Peyer's patch (tissue), 4 donors: ENCODE measurements around the gene MRPS15. TPM values are rescaled to one million over a fixed set of nuclear protein-coding genes. Genes with fewer than 3 reads are reported as not detected.
"Not testable (repeated sequence)": the region's sequence is repeated elsewhere in the genome, so short reads cannot be mapped to it uniquely, and the experiment has no call there.

Source experiments
- DNase-seq, 3 donors: peaks; one replicate each; pipeline ENCODE4 v3.0.0-alpha.2; 2017 to 2019
- H3K27ac ChIP-seq, 4 donors: fragments of 200-600 bp; sonication (generic); one replicate each; pipeline ENCODE4 v1.5.1; 2016 to 2019
- H3K27me3 ChIP-seq, 2 donors: fragments of 200-600 bp; sonication (generic); one replicate each; pipeline ENCODE4 v1.5.1; 2019
- H3K36me3 ChIP-seq, 3 donors: fragments of 200-600 bp; sonication (generic); one replicate each; pipeline ENCODE4 v1.5.1; 2016 to 2019
- H3K4me1 ChIP-seq, 4 donors: fragments of 200-600 bp; sonication (generic); one replicate each; pipeline ENCODE4 v1.5.1; 2016 to 2019
- H3K4me3 ChIP-seq, 4 donors: fragments of 200-600 bp; sonication (generic); 1 replicate in 3 of 4; 2 replicates in 1 of 4; pipeline ENCODE4 v1.5.1; 2016 to 2019; ENCODE audit warnings: mild to moderate bottlenecking in 1 of 4
- H3K9me3 ChIP-seq, 4 donors: fragments of 200-600 bp; sonication (generic); one replicate each; pipeline ENCODE4 v1.5.1; 2016 to 2019; ENCODE audit warnings: mild to moderate bottlenecking in 1 of 4
- POLR2A ChIP-seq, 2 donors: fragments of 450-650 bp; IDR thresholded peaks; one replicate each; pipeline ENCODE4 v1.5.1; 2017; ENCODE audit warnings: antibody characterized with exemption in 2 of 2, mild to moderate bottlenecking in 2 of 2, moderate library complexity in 2 of 2
- total RNA-seq, 4 donors: library from RNA; depleted of rRNA; stranded (reverse); fragments of >200 nt; gene quantifications; one replicate each; pipeline ENCODE4 v1.1.0, GENCODE V29; 2016
- TF ChIP-seq, protein P1 (sequence below), 6 experiments: fragments of 450-650 bp in 4 of 6; fragments of 200-600 bp in 2 of 6; sonication (generic) in 1 of 6; IDR thresholded peaks; one replicate each; pipeline ENCODE4 v1.5.1; 2017 to 2019; ENCODE audit warnings: antibody characterized with exemption in 6 of 6, mild to moderate bottlenecking in 3 of 6, moderate library complexity in 1 of 6

Gene MRPS15
- total RNA-seq: 10 to 100 TPM; 44.2 to 74.3 (median 46.7) TPM

DNA sequence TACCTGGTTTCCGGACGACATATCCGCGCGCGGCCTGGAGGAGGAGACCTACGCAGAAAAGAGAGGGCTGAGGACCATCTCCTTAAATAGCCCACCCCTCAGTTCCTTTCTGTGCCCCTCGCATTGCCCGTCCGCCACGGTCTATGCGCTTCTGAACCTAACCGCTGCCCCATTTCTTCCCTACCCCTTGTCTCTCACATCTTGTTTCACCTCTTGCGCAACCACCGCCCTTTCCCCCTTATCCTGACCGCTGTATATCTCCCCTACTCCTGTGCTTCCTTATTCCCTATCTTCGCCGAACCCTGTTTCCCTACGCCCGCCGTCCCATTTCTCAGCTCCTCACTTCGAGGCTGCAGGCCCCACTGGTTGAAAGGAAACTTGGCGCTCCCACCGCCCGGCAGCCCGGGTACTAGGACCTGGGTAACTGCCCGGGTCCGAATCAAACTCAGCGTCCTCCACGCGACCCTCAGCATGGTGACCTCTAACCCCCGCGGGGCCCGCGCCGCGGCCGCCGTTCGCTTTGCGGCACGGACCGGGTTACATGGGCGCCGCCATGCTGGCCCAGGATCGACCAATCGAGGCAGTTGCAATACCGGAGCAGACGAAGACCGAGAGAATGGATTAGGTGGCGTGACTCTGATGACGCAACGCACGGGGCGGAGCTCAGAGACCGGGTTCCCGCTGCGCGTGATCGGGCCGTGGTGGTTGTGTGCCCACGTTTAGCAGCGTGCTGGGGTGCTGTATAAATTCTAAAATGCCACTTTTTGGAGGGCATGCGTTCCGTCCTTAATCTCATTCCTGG is at the start of gene MRPS15:
Gene MRPS15, minus strand, starts transcription at position 582 of the 802 bp plus-strand sequence. Its CDS starts 109 bp downstream, at position 473.
- no peaks in the 10 kb centered on the region for H3K9me3 ChIP-seq
- no peaks in the 10 kb centered on the region for H3K27me3 ChIP-seq
- H3K4me3 ChIP-seq: peak within 1 kb of the TSS; percentile 69 to 84 (median 78)
- peak within 1 kb of the TSS; percentile 80 to 88 (median 86) for H3K27ac ChIP-seq
- DNase-seq: peak; percentile 95 to 98 (median 98)
- peak; percentile 39 to 66 for TF ChIP-seq POLR2A (IDR thresholded peaks at IDR 0.05)
- TF ChIP-seq, protein P1, sequence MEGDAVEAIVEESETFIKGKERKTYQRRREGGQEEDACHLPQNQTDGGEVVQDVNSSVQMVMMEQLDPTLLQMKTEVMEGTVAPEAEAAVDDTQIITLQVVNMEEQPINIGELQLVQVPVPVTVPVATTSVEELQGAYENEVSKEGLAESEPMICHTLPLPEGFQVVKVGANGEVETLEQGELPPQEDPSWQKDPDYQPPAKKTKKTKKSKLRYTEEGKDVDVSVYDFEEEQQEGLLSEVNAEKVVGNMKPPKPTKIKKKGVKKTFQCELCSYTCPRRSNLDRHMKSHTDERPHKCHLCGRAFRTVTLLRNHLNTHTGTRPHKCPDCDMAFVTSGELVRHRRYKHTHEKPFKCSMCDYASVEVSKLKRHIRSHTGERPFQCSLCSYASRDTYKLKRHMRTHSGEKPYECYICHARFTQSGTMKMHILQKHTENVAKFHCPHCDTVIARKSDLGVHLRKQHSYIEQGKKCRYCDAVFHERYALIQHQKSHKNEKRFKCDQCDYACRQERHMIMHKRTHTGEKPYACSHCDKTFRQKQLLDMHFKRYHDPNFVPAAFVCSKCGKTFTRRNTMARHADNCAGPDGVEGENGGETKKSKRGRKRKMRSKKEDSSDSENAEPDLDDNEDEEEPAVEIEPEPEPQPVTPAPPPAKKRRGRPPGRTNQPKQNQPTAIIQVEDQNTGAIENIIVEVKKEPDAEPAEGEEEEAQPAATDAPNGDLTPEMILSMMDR (IDR thresholded peaks at IDR 0.05): no peak
- peaks cover 0 to 21% (median 0%) of the 10 kb centered on the region in 3 donors for H3K36me3 ChIP-seq
- peaks cover 0 to 10% (median 3%) of the 10 kb centered on the region in 4 donors for H3K4me1 ChIP-seq

DNA sequence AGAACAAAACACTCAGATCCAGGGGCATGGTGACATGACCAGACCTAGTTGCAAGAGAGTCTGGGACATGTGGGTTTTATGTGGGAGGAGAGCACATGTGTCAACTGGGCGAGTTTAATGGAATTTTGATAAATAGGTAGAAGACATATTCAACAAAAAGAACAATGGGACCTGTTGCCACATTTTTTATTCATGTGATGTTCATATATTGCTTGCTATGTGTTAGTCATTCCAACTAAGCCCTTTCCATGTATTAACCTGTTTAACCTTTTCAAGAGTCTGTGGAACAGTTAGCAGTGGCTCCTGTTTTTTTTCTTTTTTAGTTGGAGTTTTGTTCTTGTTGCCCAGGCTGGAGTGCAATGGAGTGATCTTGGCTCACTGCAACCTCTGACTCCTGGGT is 48.7 kb upstream of the MRPS15 start:
- TF ChIP-seq, protein P1 (IDR thresholded peaks at IDR 0.05): no peak
- no peak for TF ChIP-seq POLR2A (IDR thresholded peaks at IDR 0.05)
- no peaks in the 10 kb centered on the region for H3K27me3 ChIP-seq
- H3K9me3 ChIP-seq: no peaks in the 10 kb centered on the region
- no peaks in the 10 kb centered on the region for H3K36me3 ChIP-seq
- DNase-seq: no peak
- no peak overlapping the region for H3K4me3 ChIP-seq
- no peaks in the 10 kb centered on the region for H3K4me1 ChIP-seq
- H3K27ac ChIP-seq: no peak overlapping the region

DNA sequence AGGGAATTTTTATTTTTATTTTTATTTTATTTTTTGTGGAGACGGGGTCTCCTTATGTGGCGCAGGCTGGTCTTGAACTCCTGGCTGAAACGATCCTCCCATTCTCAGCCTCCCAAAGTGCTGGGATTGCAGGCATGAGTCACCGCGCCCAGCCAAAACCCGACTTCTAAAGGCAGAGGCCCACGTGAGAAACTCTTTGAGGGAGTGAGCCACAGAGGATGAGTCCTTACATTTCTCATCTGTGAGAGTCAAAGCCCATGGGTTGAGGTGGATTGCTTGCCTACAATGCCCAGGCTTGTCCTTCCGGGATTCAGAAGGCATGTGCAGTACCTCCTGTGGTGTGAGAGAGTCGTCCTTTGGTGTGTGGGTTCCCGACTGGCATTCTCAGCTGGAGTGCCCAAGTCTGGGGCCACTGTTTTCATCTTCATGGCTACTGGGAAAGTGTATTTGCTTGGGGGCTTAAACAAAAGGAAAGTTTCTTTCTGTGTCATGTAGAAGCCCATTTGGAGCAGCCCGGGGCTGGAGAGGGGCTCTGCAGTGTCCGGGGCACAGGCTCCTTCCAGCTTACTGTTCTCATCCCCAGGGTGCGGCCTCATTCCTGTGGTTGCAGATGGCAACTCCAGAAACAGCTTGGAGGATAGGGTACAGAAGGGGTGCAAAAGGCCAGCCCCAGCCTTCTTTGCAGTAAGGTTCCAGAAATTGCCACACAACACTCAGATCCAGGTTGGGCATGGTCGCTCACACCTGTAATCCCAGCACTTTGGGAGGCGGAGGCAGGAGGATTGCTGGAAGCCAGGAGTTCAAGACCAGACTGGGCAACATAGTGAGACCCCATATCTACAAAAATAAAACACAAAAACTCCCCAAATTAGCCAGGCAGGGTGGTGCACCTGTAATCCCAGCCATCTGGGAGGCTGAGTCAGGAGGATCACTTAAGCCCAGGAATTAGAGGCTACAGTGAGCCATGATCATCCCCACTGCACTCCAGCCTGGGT is 47.9 kb upstream of the MRPS15 start:
- no peak for DNase-seq
- Histone ChIP-seq H3K27me3 (no peaks in the 10 kb centered on the region), H3K4me1 (no peaks in the 10 kb centered on the region), H3K36me3 (no peaks in the 10 kb centered on the region), H3K9me3 (no peaks in the 10 kb centered on the region), H3K27ac (no peak overlapping the region), H3K4me3 (no peak overlapping the region)
- TF ChIP-seq POLR2A (IDR thresholded peaks at IDR 0.05): no peak
- TF ChIP-seq, protein P1 (IDR thresholded peaks at IDR 0.05): no peak

DNA sequence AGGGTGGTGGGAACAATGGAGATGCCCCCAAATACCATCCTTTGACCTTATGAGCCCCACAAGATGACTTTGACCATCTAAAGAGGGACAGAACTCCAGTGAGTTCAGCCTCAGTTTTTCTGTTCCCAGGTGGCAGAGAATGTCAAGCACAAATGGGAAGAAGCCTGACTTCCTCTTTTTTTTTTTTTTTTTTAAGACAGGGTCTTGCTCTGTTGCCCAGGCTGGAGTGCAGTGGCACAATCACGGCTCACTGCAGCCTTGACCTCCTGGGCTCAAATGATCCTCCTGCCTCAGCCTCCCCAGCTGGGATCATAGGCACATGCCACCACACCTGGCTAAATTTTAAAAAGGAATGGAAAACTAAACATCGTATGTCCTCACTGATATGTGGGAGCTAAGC is 47.0 kb upstream of the MRPS15 start:
- H3K27ac ChIP-seq, H3K9me3 ChIP-seq, H3K27me3 ChIP-seq, DNase-seq, H3K4me3 ChIP-seq, H3K4me1 ChIP-seq, H3K36me3 ChIP-seq: not testable (repeated sequence)

DNA sequence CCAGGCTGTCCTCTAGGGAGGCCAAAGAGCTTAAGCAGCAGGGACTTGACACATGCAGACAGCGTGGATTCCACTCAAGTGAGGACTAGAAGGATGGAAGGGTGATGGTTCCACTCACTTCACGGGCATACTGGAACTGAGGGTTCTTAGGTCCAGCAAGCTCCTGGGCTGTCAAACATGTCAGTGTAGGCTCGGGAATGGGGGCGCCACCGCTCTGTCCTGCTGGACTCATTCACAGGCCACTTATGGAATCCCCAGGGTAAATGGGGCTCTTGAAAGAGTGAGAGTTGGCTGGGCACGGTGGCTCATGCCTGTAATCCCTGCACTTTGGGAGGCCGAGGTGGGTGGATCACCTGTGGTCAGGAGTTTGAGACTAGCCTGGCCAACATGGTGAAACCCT is 46.2 kb upstream of the MRPS15 start:
- Histone ChIP-seq H3K4me3 (no peak overlapping the region), H3K9me3 (no peaks in the 10 kb centered on the region), H3K27me3 (no peaks in the 10 kb centered on the region), H3K27ac (no peak overlapping the region), H3K36me3 (no peaks in the 10 kb centered on the region), H3K4me1 (no peaks in the 10 kb centered on the region)
- DNase-seq: no peak
- TF ChIP-seq POLR2A (IDR thresholded peaks at IDR 0.05): no peak
- TF ChIP-seq, protein P1 (IDR thresholded peaks at IDR 0.05): no peak
